Measurements from ENCODE around the gene GTPBP1. TPM values are rescaled to one million over a fixed set of nuclear protein-coding genes. Genes with fewer than 3 reads are reported as not detected.

GTPBP1 gene
- total and polyA plus RNA-seq, 8 donors = 9.2 to 199 (median 28.5) TPM

- WGBS, 5 donors = 11 to 19% (median 17%) methylated on average over 6 of the region's 6 CpGs
- Histone ChIP-seq H3K9me3 (no peaks in the 10 kb centered on the region), H3K27ac (peak overlapping the region; percentile 87 to 99 (median 98)), H3K4me1 (peaks cover 58 to 66% (median 63%) of the 10 kb centered on the region in 4 donors), H3K36me3 (peaks cover 0 to under 1% (median 0%) of the 10 kb centered on the region in 4 donors), H3K4me3 (peak overlapping the region; percentile 59 to 85 (median 70)), H3K27me3 (no peaks in the 10 kb centered on the region)
- no peak for TF ChIP-seq EP300 (IDR thresholded peaks at IDR 0.05)
- TF ChIP-seq POLR2AphosphoS5 (IDR thresholded peaks at IDR 0.05) = no peak
- no peak for TF ChIP-seq POLR2A (IDR thresholded peaks at IDR 0.05)
- no peak for TF ChIP-seq CTCF (IDR thresholded peaks at IDR 0.05)
- peak in 1 of 2 donors; percentile 60 for DNase-seq
- intact Hi-C loops (cut with DNase I; ENCODE audit: low total_unique reads) = no loop called here
Measured at GRCh38 chr22:38699784-38700183, 6.0 kb upstream of the GTPBP1 start.

- TF ChIP-seq POLR2A (IDR thresholded peaks at IDR 0.05) (no peak), EP300 (IDR thresholded peaks at IDR 0.05) (no peak), POLR2AphosphoS5 (IDR thresholded peaks at IDR 0.05) (no peak), CTCF (IDR thresholded peaks at IDR 0.05) (no peak)
- peak in 1 of 2 donors; percentile 79 for DNase-seq
- Histone ChIP-seq H3K4me3 (peak overlapping the region; percentile 59 to 85 (median 70)), H3K27me3 (no peaks in the 10 kb centered on the region), H3K27ac (peak overlapping the region; percentile 96 to 100 (median 99)), H3K36me3 (no peaks in the 10 kb centered on the region), H3K4me1 (peaks cover 60 to 65% (median 63%) of the 10 kb centered on the region in 4 donors), H3K9me3 (no peaks in the 10 kb centered on the region)
- intact Hi-C loops (cut with DNase I; ENCODE audit: low total_unique reads) = no loop called here
- 0 to 1% (median 0%) methylated on average over 31 to 57 of the region's 57 CpGs for WGBS, 5 donors
Measured at GRCh38 chr22:38700270-38700788, 5.4 kb upstream of the GTPBP1 start.

DNA sequence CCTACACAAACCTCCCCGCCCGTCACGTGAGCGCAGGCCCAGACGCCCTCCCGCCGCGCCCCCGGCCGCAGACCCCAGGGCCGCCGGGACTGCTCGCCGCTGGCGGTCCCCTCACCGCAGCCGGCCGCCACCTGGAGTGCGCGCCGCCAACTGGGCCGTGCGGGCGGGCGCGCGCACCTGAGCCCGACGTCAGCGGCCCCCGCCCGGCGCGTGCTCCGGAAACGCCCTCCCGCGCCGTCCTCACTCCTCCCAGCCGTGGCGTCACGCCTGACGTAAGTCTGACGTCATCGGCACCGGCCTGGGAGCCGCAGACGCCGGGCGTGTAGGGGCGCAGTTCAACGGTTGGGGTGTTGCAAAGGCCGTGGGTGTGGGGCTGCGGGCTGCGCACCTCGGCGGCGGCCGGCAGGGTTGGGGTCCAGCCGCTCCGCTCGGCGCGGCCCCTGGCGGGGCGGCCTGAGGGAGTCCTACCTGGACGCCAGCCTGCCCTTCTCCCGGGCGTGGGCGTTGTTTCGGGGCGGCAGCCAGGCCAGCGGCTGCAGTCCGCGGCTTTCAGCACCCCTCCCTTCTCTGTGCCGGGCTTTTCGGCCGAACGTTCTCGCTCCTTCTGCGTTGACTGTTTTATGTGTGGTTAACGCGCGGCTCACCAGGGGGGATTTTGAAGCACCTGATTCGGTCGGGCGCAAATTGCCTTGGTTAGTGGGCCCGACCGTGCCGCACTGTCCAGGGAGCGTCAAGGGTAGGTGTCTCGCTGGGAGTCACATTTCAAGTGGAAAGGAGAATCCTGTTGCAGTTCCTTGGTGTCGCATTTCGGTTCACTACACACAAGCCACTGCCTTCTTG, 4.7 kb upstream of the GTPBP1 start, which contains the start of gene JOSD1:
Gene JOSD1, minus strand, starts transcription at position 155 of the 840 bp plus-strand sequence. CDS start 956 bp downstream, outside the sequence.
- Histone ChIP-seq H3K27me3 (no peaks in the 10 kb centered on the region), H3K4me3 (peak within 1 kb of the TSS; percentile 59 to 85 (median 70)), H3K4me1 (peaks cover 53 to 59% (median 56%) of the 10 kb centered on the region in 4 donors), H3K27ac (peak within 1 kb of the TSS; percentile 96 to 100 (median 99)), H3K9me3 (no peaks in the 10 kb centered on the region), H3K36me3 (no peaks in the 10 kb centered on the region)
- peak; percentile 98 for DNase-seq
- intact Hi-C loops (cut with DNase I; ENCODE audit: low total_unique reads) = no loop called here
- WGBS, 5 donors = 0 to 2% (median 0%) methylated on average over 23 to 94 of the region's 94 CpGs
- TF ChIP-seq POLR2AphosphoS5 (IDR thresholded peaks at IDR 0.05) (peak; percentile 98 to 100 (median 99)), POLR2A (IDR thresholded peaks at IDR 0.05) (peak in 2 of 4 donors; percentile 60 to 84), CTCF (IDR thresholded peaks at IDR 0.05) (no peak), EP300 (IDR thresholded peaks at IDR 0.05) (peak; percentile 60)

GRCh38 chr22:38704654-38705234, 1.0 kb upstream of the GTPBP1 start:
- peaks cover 41 to 52% (median 47%) of the 10 kb centered on the region in 4 donors for H3K4me1 ChIP-seq
- intact Hi-C loops (cut with DNase I; ENCODE audit: low total_unique reads) = no loop called here
- H3K27ac ChIP-seq = peak overlapping the region; percentile 80 to 100 (median 96)
- H3K4me3 ChIP-seq = peak overlapping the region; percentile 29 to 41 (median 35)
- TF ChIP-seq POLR2AphosphoS5 (IDR thresholded peaks at IDR 0.05) = no peak
- TF ChIP-seq POLR2A (IDR thresholded peaks at IDR 0.05) = no peak
- TF ChIP-seq EP300 (IDR thresholded peaks at IDR 0.05) = no peak
- no peak for TF ChIP-seq CTCF (IDR thresholded peaks at IDR 0.05)
- H3K36me3 ChIP-seq = peaks cover 0 to 8% (median 3%) of the 10 kb centered on the region in 4 donors
- no peaks in the 10 kb centered on the region for H3K27me3 ChIP-seq
- DNase-seq = peak in 1 of 2 donors; percentile 42
- no peaks in the 10 kb centered on the region for H3K9me3 ChIP-seq
- 5 to 11% (median 7%) methylated on average over 10 of the region's 10 CpGs for WGBS, 5 donors
